Esophagus squamous epithelium (tissue), 4 donors: ENCODE measurements around the gene CRB2.

Experiments
- POLR2A ChIP-seq, 4 donors: fragments of 450-650 bp; IDR thresholded peaks; one replicate each; pipeline ENCODE4 v1.6.1; 2017; ENCODE audit warnings: antibody characterized with exemption in 4 of 4, mild to moderate bottlenecking in 4 of 4, moderate library complexity in 3 of 4
- TF ChIP-seq, protein P1 (sequence below), 6 experiments: fragments of 450-650 bp in 4 of 6; fragments of 200-600 bp in 2 of 6; sonication (generic) in 2 of 6; IDR thresholded peaks; one replicate each; pipeline ENCODE4 v1.5.1; 2016 to 2019; ENCODE audit warnings: antibody characterized with exemption in 6 of 6, mild to moderate bottlenecking in 4 of 6, moderate library complexity in 4 of 6

DNA sequence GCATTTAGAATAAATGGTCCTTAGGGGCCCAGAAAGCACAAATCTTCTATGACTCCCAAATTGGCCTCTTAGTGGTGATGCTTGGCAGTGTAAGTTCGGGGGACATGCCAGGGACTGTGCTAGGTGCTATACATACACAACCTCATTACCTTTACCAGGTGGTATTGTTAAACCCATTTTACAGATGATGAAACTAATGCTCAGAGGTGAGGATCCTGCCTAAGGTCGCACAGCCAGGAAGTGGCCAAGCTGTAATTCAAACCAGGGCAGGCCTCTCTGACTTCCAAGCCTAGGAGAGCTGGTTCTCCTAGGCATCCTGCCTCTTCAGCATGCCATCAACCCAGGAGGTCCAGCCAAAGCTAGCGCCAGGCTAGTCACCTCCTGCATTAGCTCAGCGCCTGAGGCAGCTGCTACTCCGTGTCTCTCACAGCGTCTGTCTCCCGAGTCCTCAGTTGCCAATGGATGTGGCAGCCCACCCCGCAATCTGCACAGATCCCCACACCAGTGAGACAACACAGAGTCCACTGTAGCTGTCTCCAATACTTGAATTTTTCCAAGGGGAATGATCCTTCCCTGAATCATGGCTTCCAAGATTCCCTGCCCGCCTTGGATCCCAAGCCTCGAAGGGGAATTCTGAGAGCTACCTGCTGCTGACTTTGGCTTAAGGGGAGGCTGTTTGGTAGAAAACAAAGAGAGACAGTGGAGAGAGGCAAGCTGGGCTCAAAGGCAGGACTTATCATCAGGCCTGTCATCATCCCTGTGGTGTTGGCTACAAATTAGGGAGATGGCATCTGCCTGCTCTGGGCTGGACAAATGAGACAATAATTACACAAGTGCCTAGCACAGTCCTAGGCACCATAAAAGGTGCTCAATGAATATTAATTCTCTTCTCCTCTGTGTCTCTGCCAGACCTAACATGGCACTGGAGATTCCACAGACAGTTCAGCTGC, 52.6 kb downstream of the CRB2 start:
- TF ChIP-seq, protein P1, sequence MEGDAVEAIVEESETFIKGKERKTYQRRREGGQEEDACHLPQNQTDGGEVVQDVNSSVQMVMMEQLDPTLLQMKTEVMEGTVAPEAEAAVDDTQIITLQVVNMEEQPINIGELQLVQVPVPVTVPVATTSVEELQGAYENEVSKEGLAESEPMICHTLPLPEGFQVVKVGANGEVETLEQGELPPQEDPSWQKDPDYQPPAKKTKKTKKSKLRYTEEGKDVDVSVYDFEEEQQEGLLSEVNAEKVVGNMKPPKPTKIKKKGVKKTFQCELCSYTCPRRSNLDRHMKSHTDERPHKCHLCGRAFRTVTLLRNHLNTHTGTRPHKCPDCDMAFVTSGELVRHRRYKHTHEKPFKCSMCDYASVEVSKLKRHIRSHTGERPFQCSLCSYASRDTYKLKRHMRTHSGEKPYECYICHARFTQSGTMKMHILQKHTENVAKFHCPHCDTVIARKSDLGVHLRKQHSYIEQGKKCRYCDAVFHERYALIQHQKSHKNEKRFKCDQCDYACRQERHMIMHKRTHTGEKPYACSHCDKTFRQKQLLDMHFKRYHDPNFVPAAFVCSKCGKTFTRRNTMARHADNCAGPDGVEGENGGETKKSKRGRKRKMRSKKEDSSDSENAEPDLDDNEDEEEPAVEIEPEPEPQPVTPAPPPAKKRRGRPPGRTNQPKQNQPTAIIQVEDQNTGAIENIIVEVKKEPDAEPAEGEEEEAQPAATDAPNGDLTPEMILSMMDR (IDR thresholded peaks at IDR 0.05), result no peak
- TF ChIP-seq POLR2A (IDR thresholded peaks at IDR 0.05), result no peak
